ENCODE data around the gene SLC22A23.
"Not testable (repeated sequence)": the region's sequence is repeated elsewhere in the genome, so short reads cannot be mapped to it uniquely, and the experiment has no call there.

The SLC22A23 gene

GRCh38 chr6:3384241-3385143 is 72.4 kb downstream of the SLC22A23 start:
- no peak for DNase-seq (ENCODE audit: low spot score)

DNA sequence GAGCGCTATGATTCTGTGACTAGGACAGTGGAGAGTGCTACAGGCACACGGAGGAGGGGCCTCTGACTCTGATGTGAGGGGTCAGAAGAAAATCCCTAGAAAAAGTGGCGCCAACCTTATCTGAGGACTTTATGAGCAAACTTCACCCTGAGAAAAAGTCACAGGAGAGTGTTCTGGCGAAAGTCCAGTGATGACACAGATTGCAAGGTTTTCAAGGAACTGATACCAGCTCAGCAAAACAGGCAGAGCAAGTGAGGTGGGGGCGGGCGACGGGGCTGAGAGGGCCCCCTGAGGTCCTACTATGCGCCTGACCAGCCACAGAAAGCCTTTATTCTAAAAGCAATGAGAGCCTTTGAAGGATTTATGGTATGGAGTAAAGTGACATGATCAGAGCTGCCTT is 73.3 kb downstream of the SLC22A23 start:
- no peak for DNase-seq (ENCODE audit: low spot score)

DNA sequence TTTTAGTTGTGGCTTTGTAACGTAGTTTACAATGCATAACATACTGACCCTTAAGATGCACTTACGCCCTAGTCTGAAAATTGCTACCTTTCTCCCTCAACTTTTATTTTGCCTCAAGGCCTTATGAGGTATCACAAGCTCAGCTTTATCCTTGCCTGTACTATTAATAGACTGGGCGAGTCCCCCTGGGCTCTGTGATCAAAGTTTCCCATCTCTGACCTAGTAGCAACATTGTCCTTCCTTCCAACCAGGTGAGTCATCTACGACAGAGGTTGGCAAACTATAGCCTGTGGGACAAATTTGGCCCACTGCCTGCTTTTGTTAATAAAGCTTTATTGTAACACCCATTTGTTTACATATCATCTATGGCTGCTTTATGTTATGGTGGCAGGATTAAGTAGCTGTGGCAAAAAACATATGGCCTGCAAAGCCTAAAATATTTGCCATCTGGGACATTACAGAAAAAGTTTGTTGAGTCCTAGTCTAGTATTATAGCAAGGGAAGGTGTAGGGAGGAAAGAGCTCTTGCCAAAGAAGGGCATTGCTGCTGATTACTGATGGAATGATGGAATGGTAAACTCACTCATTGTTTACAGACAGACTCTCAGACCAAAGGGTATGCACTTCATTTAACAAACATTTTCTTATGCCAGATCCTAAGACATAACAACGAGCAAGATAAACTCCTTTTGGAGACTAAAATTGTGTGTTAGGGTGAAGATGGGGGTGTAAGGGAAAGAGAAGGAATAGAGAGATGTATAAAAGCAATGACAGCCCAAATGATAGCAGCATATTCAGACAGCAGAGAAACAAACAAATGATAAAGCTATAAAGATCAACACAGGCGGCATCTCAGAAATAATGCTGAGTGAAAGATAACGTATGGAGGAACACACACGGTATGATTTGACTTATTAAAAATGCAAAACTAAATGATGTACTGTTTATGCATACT is 74.2 kb downstream of the SLC22A23 start:
- DNase-seq (ENCODE audit: low spot score), result no peak

DNA sequence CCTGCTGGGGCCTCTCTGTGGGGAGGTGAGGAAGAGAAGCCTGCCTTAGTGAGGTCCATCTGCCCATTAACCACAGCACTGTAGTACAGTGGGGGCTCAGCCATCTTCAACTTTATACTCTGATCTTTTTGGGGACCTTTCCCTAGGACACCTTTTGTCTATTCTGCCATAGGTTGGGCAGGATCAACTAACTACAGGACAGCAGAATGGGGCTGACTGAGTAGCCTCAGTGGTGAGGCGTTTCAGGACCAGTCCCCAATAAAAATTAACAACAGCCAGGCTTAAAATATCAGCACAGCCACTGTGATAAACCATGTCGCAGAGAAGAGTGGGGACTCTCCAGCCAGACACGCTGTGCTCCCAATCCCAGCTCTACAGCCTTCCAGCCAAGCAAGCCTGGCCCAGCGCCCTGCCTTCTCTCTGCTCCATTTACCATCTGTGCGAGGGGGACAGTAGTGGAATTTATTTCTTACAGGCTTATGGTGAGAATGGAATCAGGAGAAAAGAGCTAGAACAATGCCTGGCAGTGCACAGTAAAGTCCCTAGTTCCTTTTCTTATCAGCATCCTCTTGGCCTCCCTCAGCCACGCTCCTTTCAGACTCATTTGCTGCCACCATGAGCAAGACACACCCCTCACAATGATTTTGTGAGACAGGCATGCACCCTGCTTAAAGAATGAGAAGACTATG is 75.5 kb downstream of the SLC22A23 start:
- no peak for DNase-seq (ENCODE audit: low spot score)

GRCh38 chr6:3380344-3381232 is 76.3 kb downstream of the SLC22A23 start:
- DNase-seq (ENCODE audit: low spot score), result no peak

- no peak for DNase-seq (ENCODE audit: low spot score)
Measured at GRCh38 chr6:3379482-3380060, 77.3 kb downstream of the SLC22A23 start.

DNA sequence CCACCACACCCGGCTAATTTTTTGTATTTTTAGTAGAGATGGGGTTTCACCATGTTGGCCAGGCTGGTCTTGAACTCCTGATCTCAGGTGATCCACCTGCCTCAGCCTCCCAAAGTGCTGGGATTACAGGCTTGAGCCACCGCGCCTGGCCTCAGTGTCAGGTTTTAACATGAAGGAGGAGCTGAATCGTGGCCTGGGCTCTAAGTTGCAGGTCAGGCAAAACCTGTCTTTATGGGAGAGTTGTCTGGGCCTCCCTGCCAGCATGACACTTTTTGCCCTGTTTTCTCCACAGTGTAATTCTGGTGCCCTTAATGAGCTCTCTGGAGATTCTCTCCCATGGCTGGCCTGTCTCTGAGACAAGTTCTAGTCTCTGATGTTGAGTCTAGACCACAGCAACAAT is 78.0 kb downstream of the SLC22A23 start:
- DNase-seq (ENCODE audit: low spot score), result not testable (repeated sequence)

DNA sequence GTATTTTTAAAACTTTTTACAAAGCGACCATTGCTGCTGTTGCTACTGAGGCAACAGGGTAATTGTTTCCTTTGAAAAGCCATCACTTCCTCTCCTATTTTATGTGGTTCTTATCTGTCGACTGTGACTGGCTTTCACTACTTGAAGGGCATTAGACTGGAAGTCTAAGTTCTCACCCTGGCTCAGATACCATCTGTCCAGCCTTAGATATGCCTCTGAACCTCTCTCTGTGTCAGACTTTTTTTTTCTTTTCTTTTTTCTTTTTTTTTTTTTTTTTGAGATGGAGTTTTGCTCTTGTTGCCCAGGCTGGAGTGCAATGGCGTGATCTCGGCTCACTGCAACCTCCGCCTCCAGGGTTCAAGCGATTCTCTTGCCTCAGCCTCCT is 78.5 kb downstream of the SLC22A23 start:
- DNase-seq (ENCODE audit: low spot score), result not testable (repeated sequence)

DNA sequence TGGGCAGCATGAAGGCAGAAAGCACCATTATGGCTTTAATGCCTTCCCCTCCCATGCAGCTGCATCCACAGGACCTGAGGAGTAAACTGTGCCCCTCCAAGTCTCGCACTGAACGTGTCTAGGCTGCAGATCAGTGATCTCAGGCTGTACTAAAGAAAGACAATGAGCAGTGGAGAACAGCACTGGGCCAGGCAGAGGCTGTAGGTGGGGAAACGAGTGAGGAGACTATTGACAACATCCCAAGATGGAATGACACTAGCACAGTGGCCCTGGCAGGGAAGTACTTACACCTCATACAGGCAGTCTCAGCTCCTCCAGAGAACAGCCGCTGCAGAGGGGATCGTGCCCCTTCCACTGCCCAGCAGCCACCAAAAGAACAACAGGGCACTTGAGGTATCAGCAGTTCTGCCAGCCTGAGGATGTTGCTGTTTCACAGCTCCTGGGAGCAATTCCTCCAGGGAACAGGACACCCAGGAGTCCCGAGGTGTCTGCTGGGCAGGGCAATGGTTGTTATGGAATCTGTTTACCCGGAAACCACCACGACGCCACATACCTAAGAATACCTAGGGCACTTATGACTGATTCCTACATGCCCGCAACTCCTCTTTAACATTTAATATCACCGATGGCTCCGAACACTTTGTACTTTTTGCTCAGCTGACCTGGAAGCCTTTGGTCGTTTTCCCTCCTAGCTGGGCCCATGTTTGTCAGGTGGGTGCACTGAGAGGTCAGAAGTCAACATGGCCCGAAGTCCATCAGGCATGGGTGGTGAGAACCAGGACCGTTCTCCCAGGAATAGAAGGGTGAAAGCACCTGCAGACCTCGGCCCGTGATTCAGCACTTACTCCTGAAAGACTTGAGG is 79.1 kb downstream of the SLC22A23 start:
- no peak for DNase-seq (ENCODE audit: low spot score)

GRCh38 chr6:3376893-3377535 is 79.8 kb downstream of the SLC22A23 start:
- DNase-seq (ENCODE audit: low spot score), result no peak

DNA sequence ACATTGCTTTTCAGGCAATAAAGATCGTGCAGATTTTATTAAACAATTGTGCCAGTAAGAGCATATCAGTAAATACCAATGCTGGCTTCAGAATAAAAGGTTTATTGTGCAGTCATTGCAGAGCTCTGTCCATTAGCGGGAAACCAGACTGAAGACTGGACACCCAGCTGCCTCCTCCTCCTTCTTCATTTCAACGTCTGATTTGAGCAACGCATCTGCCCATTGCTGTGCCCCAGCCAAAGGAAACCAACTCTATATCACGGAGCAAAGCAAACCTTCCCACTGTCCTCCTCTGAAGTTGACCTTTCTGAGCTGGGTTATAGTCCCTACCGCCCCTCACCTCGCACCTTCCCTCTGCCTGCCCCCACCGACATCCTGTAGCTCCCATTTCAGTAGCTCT is 80.8 kb downstream of the SLC22A23 start:
- no peak for DNase-seq (ENCODE audit: low spot score)

DNA sequence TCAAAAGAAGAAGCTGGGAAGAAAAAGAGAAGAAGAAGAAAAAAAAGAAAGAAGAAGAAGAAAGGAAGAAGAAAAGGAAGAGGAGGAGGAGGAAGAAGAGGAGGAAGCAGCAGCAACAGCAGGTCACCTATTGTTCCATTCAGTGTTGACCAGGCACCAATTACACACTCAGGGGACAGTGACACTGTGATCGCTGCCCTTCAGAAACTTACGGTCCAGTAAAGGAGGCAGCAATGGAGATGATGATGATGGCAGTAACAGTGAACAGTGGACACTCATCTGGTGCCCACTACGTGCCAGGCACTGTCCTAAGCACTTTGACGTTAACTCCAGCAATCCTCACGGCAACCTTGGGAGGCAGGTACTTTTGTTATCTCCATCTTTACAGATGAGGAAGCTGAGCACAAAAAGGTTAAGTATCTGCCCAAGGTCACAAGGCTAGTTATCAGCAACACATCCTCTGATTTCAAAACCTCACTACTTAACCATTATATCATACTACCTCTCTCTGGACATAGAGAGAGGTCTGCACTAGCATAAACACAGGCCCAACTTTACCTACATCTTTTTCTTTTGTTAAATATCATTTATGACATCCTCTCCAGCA is 83.2 kb downstream of the SLC22A23 start:
- DNase-seq (ENCODE audit: low spot score), result no peak

GRCh38 chr6:3372912-3373554 is 83.8 kb downstream of the SLC22A23 start:
- DNase-seq (ENCODE audit: low spot score), result no peak

DNA sequence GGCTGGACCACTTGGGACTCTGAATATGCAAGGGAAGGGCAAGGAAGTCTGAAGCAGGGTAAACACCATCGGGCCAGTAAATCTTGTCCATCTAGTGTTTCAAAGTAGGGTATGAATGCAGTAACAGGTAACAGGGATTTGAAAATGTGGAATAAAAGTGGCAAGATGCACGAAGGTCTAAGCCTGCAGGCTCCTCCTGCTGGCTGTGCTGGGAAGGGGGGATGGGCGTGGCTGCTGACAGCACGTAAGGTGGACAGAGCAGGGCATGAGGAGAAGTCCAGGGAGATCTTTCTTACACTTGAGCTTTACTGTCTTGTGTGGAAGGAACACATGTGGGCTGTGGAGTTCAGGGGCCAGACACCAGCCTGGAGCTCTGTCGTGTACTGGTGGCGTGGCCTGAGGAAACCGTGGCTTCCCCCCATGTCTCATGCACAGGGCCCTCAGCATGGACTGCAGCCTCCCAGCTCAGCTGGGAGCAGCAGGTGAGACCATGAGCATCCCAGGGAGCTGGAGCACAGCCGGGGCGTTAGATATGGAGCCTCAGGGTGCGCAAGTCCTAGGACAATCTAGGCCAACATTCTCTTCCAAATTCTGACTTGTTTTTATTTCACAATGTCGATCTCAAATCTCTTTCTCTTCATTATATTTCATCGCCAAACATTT is 84.5 kb downstream of the SLC22A23 start:
- no peak for DNase-seq (ENCODE audit: low spot score)

DNA sequence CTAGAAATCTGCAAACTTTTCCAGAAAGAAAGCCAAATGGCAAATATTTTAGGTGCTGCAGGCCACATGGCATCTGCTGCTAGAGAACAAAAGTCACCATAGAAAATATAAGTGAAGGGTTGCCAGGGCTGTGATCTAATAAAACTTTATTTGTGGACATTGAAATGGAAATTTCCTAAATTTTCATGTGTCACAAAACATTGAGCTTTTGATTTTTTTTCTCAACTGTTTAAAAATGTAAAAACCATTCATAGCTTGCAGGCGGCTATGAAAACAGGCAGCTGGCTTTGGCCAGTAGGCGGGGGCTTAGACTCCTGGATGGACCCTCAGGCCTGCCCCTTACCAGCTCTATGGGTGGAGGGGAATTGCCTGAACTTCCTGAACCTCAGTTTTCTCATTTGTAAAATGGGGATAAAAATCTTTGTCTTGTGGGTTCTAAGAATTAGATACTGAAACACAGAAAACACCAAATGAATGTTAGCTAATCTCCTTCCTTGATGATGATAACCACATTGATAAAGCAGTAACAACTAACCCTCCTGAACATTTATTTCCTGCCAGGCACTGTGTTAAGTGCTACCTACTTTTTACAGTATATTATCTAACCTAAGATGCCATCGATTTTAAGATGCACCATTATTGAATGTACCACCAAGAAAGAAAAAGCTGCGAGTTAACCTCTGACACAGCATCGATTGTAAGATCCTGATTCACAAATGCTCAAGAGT is 85.5 kb downstream of the SLC22A23 start:
- no peak for DNase-seq (ENCODE audit: low spot score)

DNA sequence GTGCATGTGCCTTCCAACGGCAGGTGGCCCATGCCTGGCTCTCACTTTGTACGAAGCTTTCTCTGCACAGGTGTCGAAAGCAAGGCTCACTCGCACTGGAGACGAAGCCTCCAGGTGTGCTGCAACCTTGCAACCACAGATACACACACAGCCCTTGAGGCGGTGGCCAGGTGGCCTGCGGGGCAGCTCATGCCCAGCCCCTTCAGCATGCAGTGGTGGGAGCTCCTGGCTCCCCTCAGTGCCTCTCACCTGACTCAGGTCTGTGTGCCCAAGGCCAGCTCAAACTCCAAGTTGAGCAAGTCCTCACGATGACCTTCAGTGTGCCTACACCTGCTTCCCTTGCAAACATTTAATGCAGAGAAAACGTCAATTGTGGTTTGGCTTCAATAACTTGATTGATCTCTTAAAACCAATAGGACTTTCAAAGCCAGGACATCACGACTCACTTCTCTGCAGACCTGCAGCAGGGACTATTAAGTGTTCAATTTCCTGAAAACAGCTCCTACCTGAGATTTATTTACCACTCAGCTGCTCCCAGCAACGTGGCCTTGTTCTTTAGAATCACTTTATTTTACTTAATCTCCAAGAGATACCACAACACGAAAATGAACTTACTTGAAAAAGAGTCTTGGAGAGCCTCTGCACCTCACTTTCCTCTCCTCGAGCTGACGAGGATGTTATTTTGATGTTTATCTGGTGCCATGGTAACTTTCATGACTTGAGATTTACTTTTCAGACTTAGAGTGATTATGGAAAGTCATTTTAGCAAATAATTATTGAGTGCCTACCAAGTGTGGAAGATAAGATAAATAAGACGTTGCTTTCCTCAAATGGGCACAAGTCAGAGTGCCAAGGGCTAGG is 86.3 kb downstream of the SLC22A23 start:
- DNase-seq (ENCODE audit: low spot score), result no peak
